HepG2 (cell line): Measurements from ENCODE around the gene CTXN1. TPM values are rescaled to one million over a fixed set of nuclear protein-coding genes. Genes with fewer than 3 reads are reported as not detected.

Experiments
- ATAC-seq: fragments of 200-7000 bp; cut with Tn5 transposase; 3 replicates; pipeline ENCODE4 v1.9.1; 2020; ENCODE audit warnings: mild to moderate bottlenecking, moderate library complexity
- BruUV-seq: library from RNA; stranded (reverse); fragments of 400-500 nt; replicated peaks from 2 replicates; lab custom pipeline; 2021; lab: Mats Ljungman, UMichigan
- CTCF ChIA-PET: fragments of 300-600 bp; formaldehyde crosslinking; extraction: SDS; loops from one replicate; lab custom pipeline; 2021; ENCODE audit warnings: low total read pairs, inconsistent platforms, low intra/inter-chr PET ratio; lab: Yijun Ruan, JAX
- POLR2A ChIA-PET: fragments of 350-600 bp; sonication (Branson Sonifier 250); formaldehyde crosslinking; loops from one replicate; lab custom pipeline; 2020; ENCODE audit warnings: antibody characterized with exemption, inconsistent platforms; lab: Yijun Ruan, JAX
- DNase-seq: peaks from one replicate; pipeline ENCODE4 v3.0.0-alpha.2; 2015; ENCODE audit warnings: low spot score
- FAIRE-seq: peaks from 3 replicates; lab custom pipeline; 2011; peaks lifted over from hg19 to GRCh38; lab: Jason Lieb, UNC
- H2AFZ ChIP-seq: one replicate; pipeline ENCODE4 v1.6.1; 2011; ENCODE audit warnings: low read length, inconsistent platforms
- H3K27ac ChIP-seq: fragments of 300-600 bp; 3 replicates; pipeline ENCODE4 v1.8.0; 2011; ENCODE audit warnings: mixed run types, mild to moderate bottlenecking, mixed read lengths, low read length, inconsistent platforms; ENCODE audit not compliant: insufficient read depth; ENCODE audit errors: extremely low read length
- H3K27me3 ChIP-seq, 2 experiments: fragments of 200-600 bp in 1 of 2; 2 replicates in 1 of 2; 3 replicates in 1 of 2; pipeline versions ENCODE4 v1.6.0 to v1.8.0; 2011; ENCODE audit warnings: low read length in 2 of 2, mild to moderate bottlenecking in 2 of 2, moderate library complexity in 2 of 2, inconsistent platforms in 1 of 2; ENCODE audit not compliant: insufficient read depth in 2 of 2, control insufficient read depth in 1 of 2
- H3K36me3 ChIP-seq, 2 experiments: fragments of 200-600 bp in 1 of 2; replicated peaks in 1 of 2; 2 replicates in 1 of 2; 3 replicates in 1 of 2; pipeline versions ENCODE4 v1.5.1 to v1.8.0; 2011; ENCODE audit warnings: low read length in 2 of 2, inconsistent platforms in 1 of 2; ENCODE audit not compliant: insufficient read depth in 2 of 2, control insufficient read depth in 1 of 2
- H3K4me1 ChIP-seq: 2 replicates; pipeline ENCODE4 v1.5.1; 2012; ENCODE audit warnings: low read length, inconsistent platforms; ENCODE audit not compliant: insufficient read depth
- H3K4me2 ChIP-seq: 2 replicates; pipeline ENCODE4 v1.6.0; 2011; ENCODE audit warnings: low read depth, low read length, inconsistent platforms
- H3K4me3 ChIP-seq, 3 experiments: fragments of 200-600 bp in 1 of 3; sonication (generic), shearing (Covaris generic) in 1 of 3; replicated peaks in 1 of 3; 2 replicates each; pipeline ENCODE4 v1.5.1; 2011 to 2016; ENCODE audit warnings: low read length in 3 of 3, inconsistent platforms in 2 of 3, low read depth in 2 of 3, mild to moderate bottlenecking in 2 of 3, control low read depth in 1 of 3, mixed read lengths in 1 of 3; ENCODE audit not compliant: insufficient read depth in 1 of 3
- H3K79me2 ChIP-seq: one replicate; pipeline ENCODE4 v1.6.1; 2011; ENCODE audit warnings: low read length, inconsistent platforms; ENCODE audit not compliant: insufficient read depth
- H3K9ac ChIP-seq: 2 replicates; pipeline ENCODE4 v1.6.0; 2011; ENCODE audit warnings: mild to moderate bottlenecking, low read depth, low read length, inconsistent platforms; ENCODE audit not compliant: insufficient read depth
- H3K9me3 ChIP-seq: 2 replicates; pipeline ENCODE4 v1.5.1; 2012; ENCODE audit warnings: mild to moderate bottlenecking, low read length
- H4K20me1 ChIP-seq: 2 replicates; pipeline ENCODE4 v1.6.0; 2011; ENCODE audit warnings: inconsistent platforms, mild to moderate bottlenecking, low read length, moderate library complexity; ENCODE audit not compliant: insufficient read depth
- FOXP1 ChIP-seq, 2 experiments: fragments of 450-650 bp in 1 of 2; IDR thresholded peaks; 2 replicates each; pipeline ENCODE4 v1.6.1; 2017 to 2018; ENCODE audit warnings: antibody characterized with exemption in 1 of 2
- POLR2AphosphoS5 ChIP-seq: IDR thresholded peaks from 2 replicates; pipeline ENCODE4 v1.6.1; 2012; ENCODE audit warnings: low read depth, low read length
- ZIK1 ChIP-seq: sonication (generic); formaldehyde crosslinking; IDR thresholded peaks from 2 replicates; pipeline ENCODE4 v1.5.0; 2020; ENCODE audit warnings: mild to moderate bottlenecking, low read depth, missing genetic modification reagents, borderline replicate concordance
- ZKSCAN8 ChIP-seq: IDR thresholded peaks from 2 replicates; pipeline ENCODE4 v1.6.1; 2016; ENCODE audit warnings: borderline replicate concordance, missing genetic modification reagents, missing compliant biosample characterization
- ZNF496 ChIP-seq: sonication (generic); formaldehyde crosslinking; IDR thresholded peaks from 2 replicates; pipeline ENCODE4 v1.8.1; 2023; ENCODE audit warnings: mild to moderate bottlenecking, moderate library complexity, missing genetic modification reagents; ENCODE audit not compliant: insufficient replicate concordance
- WGBS: methylation state at CpG from one replicate; pipeline ENCODE4 v1.1.6; 2017; ENCODE audit warnings: low lambda C conversion rate; 5-methylcytosine and 5-hydroxymethylcytosine counted together
- in situ Hi-C: cut with HindIII; loops from 2 replicates; pipeline ENCODE4 v1.10.0; 2017; ENCODE audit warnings: low pct_unique_long_range_greater_than_20kb; ENCODE audit not compliant: extremely low pct_ligation_motif_present
- intact Hi-C: fragments of 100-400 bp; cut with micrococcal nuclease; formaldehyde crosslinking; loops from one replicate; pipeline ENCODE4 v1.10.0; 2022; ENCODE audit not compliant: unreplicated experiment
- polyA plus RNA-seq, 8 experiments: library from polyadenylated mRNA; depleted of rRNA in 3 of 8; stranded (reverse) in 7 of 8; unstranded in 1 of 8; fragments of >200 nt; fragmentation: Illumina TruSeq in 4 of 8; extraction: Trizol in 4 of 8; gene quantifications; 2 replicates each; pipeline versions ENCODE4 v1.2.1 to v1.2.3, GENCODE V29; 2011 to 2016; ENCODE audit warnings: low read depth in 4 of 8, missing spikeins in 1 of 8, mixed read lengths in 1 of 8; ENCODE audit not compliant: insufficient read depth in 1 of 8
- total RNA-seq, 5 experiments: library from RNA; depleted of rRNA; stranded (reverse); fragments of >200 nt; fragmentation: Illumina TruSeq; extraction: Trizol; gene quantifications; 2 replicates each; pipeline ENCODE4 v1.2.3, GENCODE V29; 2016; ENCODE audit warnings: low read depth in 1 of 5
- TF ChIP-seq, protein P1 (sequence below): sonication (generic); formaldehyde crosslinking; IDR thresholded peaks from 2 replicates; pipeline ENCODE4 v1.4.0; 2020; ENCODE audit warnings: missing genetic modification reagents
- TF ChIP-seq, protein P2 (sequence below): sonication (generic); formaldehyde crosslinking; IDR thresholded peaks from 2 replicates; pipeline ENCODE4 v1.5.0; 2020; ENCODE audit warnings: missing genetic modification reagents, mild to moderate bottlenecking, borderline replicate concordance
- TF ChIP-seq, protein P3 (sequence below), 2 experiments: IDR thresholded peaks; 2 replicates each; pipeline ENCODE4 v1.6.1; 2011 to 2012; ENCODE audit warnings: low read length in 2 of 2, borderline replicate concordance in 1 of 2, low read depth in 1 of 2, mild to moderate bottlenecking in 1 of 2, moderate library complexity in 1 of 2
- TF ChIP-seq, protein P4 (sequence below): IDR thresholded peaks from 2 replicates; pipeline ENCODE4 v1.6.1; 2016; ENCODE audit warnings: low read depth, control low read depth
- TF ChIP-seq, protein P5 (sequence below): sonication (generic); formaldehyde crosslinking; IDR thresholded peaks from 2 replicates; pipeline ENCODE4 v1.5.0; 2020; ENCODE audit warnings: mild to moderate bottlenecking, missing genetic modification reagents

Gene CTXN1
- total and polyA plus RNA-seq, 2 of the 13 experiments (the other 11 are each of a cell fraction or from before 2014, with no cell fraction given), result 0.11 TPM; not detected in 1

DNA sequence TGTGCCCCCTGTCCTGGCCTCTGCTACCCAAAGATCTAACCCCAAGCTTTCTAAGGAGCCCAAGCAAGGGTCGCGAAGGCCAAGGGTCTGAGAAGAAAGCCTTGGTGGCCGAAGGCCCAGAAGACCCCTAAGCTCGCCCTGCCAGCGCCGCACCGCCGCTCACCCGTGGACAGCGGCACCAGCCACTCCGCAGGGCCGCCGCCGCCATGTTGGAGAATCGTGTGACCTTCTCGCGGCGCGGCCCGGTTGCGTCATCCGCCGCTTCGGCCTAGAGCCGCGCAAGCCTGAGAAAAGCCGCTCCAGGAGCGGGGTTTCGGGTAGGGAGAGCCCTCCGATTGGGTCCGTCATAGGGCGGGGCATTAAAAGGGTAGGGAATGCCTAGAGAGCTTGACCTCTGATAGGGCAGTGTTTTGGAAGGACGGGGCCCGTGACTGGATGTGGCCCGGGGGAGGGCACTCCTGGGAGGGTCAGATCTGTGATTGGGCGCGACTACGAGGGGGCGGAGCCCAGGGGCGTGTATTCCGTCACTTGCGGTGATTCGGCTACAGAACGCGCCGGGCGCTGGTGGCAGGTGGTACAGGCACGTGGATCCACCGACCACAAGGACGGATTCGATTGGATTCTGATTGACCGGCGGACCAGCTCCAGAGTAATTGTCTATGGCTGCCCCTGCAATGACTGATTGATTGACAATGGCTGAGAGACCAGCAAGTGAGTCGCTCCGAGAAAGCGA is 17.7 kb upstream of the CTXN1 start, which contains the start of gene TIMM44:
Gene TIMM44 (minus strand): TSS at position 223 of the 733 bp plus-strand sequence. CDS start 15 bp downstream, at position 208.
- FAIRE-seq (peak; percentile 98), ATAC-seq (peak; percentile 98), DNase-seq (peak; percentile 99)
- peaks cover 7 to 26% of the 10 kb centered on the region in 2 experiments; a peak in 4 of 5 replicates for H3K36me3 ChIP-seq
- peak within 1 kb of the TSS; percentile 65 to 98 (median 91) for H3K4me3 ChIP-seq
- in situ Hi-C loops (no loop called here), intact Hi-C loops (loop anchor here (2.0 kb wide), 1 partner anchor 59 kb away; no protein-coding TSS in a partner anchor)
- CTCF ChIA-PET, result interaction anchor here (1.6 to 1.8 kb wide), 2 partner anchors 59 to 126 kb away, joined by 3 to 7 read pairs; no protein-coding TSS in a partner anchor
- peaks cover 38% of the 10 kb centered on the region for H3K4me1 ChIP-seq
- H4K20me1 ChIP-seq, result 0 out of 2 replicates have a peak, but pooled peaks cover 2% of the 10 kb centered on the region
- H3K27me3 ChIP-seq, result peaks cover 0 to 3% of the 10 kb centered on the region in 2 experiments; a peak in 1 of 5 replicates
- peak within 1 kb of the TSS; percentile 100 for H3K9ac ChIP-seq
- no peaks in the 10 kb centered on the region for H3K9me3 ChIP-seq
- POLR2A ChIA-PET, result interaction anchor here (0.7 to 2.8 kb wide), 41 partner anchors 8 to 480 kb away, joined by 3 to 85 read pairs (median 5); partner anchors contain the start of genes CCL25, ELAVL1, LRRC8E and MAP2K7
- peak within 1 kb of the TSS; percentile 99 for H3K4me2 ChIP-seq
- H3K27ac ChIP-seq, result peak within 1 kb of the TSS; percentile 90
- H2AFZ ChIP-seq, result no peak within 1 kb of the TSS
- BruUV-seq, result no TSS peak
- H3K79me2 ChIP-seq, result peaks cover 32% of the 10 kb centered on the region
- 1% methylated on average over 33 of the region's 56 CpGs for WGBS
- peak; percentile 91 for TF ChIP-seq POLR2AphosphoS5
- TF ChIP-seq, protein P1, sequence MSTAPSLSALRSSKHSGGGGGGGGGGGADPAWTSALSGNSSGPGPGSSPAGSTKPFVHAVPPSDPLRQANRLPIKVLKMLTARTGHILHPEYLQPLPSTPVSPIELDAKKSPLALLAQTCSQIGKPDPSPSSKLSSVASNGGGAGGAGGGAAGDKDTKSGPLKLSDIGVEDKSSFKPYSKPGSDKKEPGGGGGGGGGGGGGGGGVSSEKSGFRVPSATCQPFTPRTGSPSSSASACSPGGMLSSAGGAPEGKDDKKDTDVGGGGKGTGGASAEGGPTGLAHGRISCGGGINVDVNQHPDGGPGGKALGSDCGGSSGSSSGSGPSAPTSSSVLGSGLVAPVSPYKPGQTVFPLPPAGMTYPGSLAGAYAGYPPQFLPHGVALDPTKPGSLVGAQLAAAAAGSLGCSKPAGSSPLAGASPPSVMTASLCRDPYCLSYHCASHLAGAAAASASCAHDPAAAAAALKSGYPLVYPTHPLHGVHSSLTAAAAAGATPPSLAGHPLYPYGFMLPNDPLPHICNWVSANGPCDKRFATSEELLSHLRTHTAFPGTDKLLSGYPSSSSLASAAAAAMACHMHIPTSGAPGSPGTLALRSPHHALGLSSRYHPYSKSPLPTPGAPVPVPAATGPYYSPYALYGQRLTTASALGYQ (CRISPR knock-in tag), result no peak
- TF ChIP-seq, protein P2, sequence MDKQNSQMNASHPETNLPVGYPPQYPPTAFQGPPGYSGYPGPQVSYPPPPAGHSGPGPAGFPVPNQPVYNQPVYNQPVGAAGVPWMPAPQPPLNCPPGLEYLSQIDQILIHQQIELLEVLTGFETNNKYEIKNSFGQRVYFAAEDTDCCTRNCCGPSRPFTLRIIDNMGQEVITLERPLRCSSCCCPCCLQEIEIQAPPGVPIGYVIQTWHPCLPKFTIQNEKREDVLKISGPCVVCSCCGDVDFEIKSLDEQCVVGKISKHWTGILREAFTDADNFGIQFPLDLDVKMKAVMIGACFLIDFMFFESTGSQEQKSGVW, result no peak
- TF ChIP-seq, protein P3, sequence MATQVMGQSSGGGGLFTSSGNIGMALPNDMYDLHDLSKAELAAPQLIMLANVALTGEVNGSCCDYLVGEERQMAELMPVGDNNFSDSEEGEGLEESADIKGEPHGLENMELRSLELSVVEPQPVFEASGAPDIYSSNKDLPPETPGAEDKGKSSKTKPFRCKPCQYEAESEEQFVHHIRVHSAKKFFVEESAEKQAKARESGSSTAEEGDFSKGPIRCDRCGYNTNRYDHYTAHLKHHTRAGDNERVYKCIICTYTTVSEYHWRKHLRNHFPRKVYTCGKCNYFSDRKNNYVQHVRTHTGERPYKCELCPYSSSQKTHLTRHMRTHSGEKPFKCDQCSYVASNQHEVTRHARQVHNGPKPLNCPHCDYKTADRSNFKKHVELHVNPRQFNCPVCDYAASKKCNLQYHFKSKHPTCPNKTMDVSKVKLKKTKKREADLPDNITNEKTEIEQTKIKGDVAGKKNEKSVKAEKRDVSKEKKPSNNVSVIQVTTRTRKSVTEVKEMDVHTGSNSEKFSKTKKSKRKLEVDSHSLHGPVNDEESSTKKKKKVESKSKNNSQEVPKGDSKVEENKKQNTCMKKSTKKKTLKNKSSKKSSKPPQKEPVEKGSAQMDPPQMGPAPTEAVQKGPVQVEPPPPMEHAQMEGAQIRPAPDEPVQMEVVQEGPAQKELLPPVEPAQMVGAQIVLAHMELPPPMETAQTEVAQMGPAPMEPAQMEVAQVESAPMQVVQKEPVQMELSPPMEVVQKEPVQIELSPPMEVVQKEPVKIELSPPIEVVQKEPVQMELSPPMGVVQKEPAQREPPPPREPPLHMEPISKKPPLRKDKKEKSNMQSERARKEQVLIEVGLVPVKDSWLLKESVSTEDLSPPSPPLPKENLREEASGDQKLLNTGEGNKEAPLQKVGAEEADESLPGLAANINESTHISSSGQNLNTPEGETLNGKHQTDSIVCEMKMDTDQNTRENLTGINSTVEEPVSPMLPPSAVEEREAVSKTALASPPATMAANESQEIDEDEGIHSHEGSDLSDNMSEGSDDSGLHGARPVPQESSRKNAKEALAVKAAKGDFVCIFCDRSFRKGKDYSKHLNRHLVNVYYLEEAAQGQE (IDR thresholded peaks at IDR 0.05; ENCODE audit: borderline replicate concordance in 1 of 2, low read depth in 1 of 2, low read length in 2 of 2), result peak in 1 of 2 experiments; percentile 66; a peak in 2 of 4 replicates
- TF ChIP-seq, protein P4, sequence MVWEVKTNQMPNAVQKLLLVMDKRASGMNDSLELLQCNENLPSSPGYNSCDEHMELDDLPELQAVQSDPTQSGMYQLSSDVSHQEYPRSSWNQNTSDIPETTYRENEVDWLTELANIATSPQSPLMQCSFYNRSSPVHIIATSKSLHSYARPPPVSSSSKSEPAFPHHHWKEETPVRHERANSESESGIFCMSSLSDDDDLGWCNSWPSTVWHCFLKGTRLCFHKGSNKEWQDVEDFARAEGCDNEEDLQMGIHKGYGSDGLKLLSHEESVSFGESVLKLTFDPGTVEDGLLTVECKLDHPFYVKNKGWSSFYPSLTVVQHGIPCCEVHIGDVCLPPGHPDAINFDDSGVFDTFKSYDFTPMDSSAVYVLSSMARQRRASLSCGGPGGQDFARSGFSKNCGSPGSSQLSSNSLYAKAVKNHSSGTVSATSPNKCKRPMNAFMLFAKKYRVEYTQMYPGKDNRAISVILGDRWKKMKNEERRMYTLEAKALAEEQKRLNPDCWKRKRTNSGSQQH (CRISPR knock-in tag), result peak; percentile 64; the same call in 1 of the 2 replicates
- no peak for TF ChIP-seq ZNF496
- no peak for TF ChIP-seq ZKSCAN8
- no peak for TF ChIP-seq FOXP1 (IDR thresholded peaks at IDR 0.05)
- no peak for TF ChIP-seq FOXP1 (CRISPR knock-in tag; IDR thresholded peaks at IDR 0.05)
- peak; percentile 67; the same call in 1 of the 2 replicates for TF ChIP-seq ZIK1 (CRISPR knock-in tag)
- TF ChIP-seq, protein P5, sequence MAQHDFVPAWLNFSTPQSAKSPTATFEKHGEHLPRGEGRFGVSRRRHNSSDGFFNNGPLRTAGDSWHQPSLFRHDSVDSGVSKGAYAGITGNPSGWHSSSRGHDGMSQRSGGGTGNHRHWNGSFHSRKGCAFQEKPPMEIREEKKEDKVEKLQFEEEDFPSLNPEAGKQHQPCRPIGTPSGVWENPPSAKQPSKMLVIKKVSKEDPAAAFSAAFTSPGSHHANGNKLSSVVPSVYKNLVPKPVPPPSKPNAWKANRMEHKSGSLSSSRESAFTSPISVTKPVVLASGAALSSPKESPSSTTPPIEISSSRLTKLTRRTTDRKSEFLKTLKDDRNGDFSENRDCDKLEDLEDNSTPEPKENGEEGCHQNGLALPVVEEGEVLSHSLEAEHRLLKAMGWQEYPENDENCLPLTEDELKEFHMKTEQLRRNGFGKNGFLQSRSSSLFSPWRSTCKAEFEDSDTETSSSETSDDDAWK (CRISPR knock-in tag), result no peak
